Endothelial cell (in vitro differentiated cells): ENCODE data around the gene FBXO42. TPM values are rescaled to one million over a fixed set of nuclear protein-coding genes. Genes with fewer than 3 reads are reported as not detected.
A peak's percentile ranks its signal among the peaks of the same experiment; 100 is the strongest.

ENCODE experiments used
- DNase-seq: peaks from one replicate; pipeline ENCODE4 v3.0.0; 2021; ENCODE audit warnings: low spot score
- H3K27ac Mint-ChIP-seq: one replicate; pipeline ENCODE4 v1.8.0; 2021; ENCODE audit warnings: mixed read lengths, inconsistent platforms; ENCODE audit not compliant: unreplicated experiment
- H3K27me3 Mint-ChIP-seq: one replicate; pipeline ENCODE4 v1.8.0; 2021; ENCODE audit warnings: mild to moderate bottlenecking, moderate library complexity, mixed read lengths, inconsistent platforms; ENCODE audit not compliant: unreplicated experiment
- H3K36me3 Mint-ChIP-seq: one replicate; pipeline ENCODE4 v1.8.0; 2021; ENCODE audit warnings: mild to moderate bottlenecking, low read depth, mixed read lengths, inconsistent platforms; ENCODE audit not compliant: unreplicated experiment
- H3K4me1 Mint-ChIP-seq: one replicate; pipeline ENCODE4 v1.8.0; 2021; ENCODE audit warnings: mild to moderate bottlenecking, mixed read lengths, inconsistent platforms; ENCODE audit not compliant: unreplicated experiment
- H3K4me3 Mint-ChIP-seq: one replicate; pipeline ENCODE4 v1.8.0; 2021; ENCODE audit warnings: mild to moderate bottlenecking, mixed read lengths, inconsistent platforms; ENCODE audit not compliant: unreplicated experiment
- H3K9me3 Mint-ChIP-seq: one replicate; pipeline ENCODE4 v1.8.0; 2021; ENCODE audit warnings: mixed read lengths, inconsistent platforms; ENCODE audit not compliant: unreplicated experiment
- CTCF ChIP-seq: fragments of 200-600 bp; sonication (generic); IDR thresholded peaks from one replicate; pipeline ENCODE4 v1.5.0; 2021; ENCODE audit warnings: antibody characterized with exemption; ENCODE audit not compliant: unreplicated experiment
- total RNA-seq: library from RNA; stranded (reverse); fragmentation: NEBNext Ultra II Directional; extraction: Animal tissue kit (Norgen Biotek cat#: 25700); gene quantifications from one replicate; pipeline ENCODE4 v1.2.1, GENCODE V29; 2021; ENCODE audit not compliant: unreplicated experiment

Gene FBXO42
- total RNA-seq, 1 donor from 2014 or later = 17.2 TPM

GRCh38 chr1:16245476-16246196 lies 106.6 kb downstream of the FBXO42 start:
- DNase-seq = no peak
- peaks cover 7% of the 10 kb centered on the region for H3K36me3 Mint-ChIP-seq
- no peak overlapping the region for H3K4me3 Mint-ChIP-seq
- peak overlapping the region; percentile 61 for H3K27ac Mint-ChIP-seq
- H3K9me3 Mint-ChIP-seq = no peaks in the 10 kb centered on the region
- TF ChIP-seq CTCF = no peak
- H3K27me3 Mint-ChIP-seq = peaks cover 5% of the 10 kb centered on the region
- peaks cover 22% of the 10 kb centered on the region for H3K4me1 Mint-ChIP-seq

- H3K27ac Mint-ChIP-seq = no peak overlapping the region
- no peaks in the 10 kb centered on the region for H3K9me3 Mint-ChIP-seq
- H3K36me3 Mint-ChIP-seq = peaks cover 4% of the 10 kb centered on the region
Measured at GRCh38 chr1:16244650-16245285, 107.5 kb downstream of the FBXO42 start.

GRCh38 chr1:16243936-16244649 lies 108.2 kb downstream of the FBXO42 start:
- peaks cover 3% of the 10 kb centered on the region for H3K36me3 Mint-ChIP-seq
- H3K27ac Mint-ChIP-seq = peak overlapping the region; percentile 36
- no peaks in the 10 kb centered on the region for H3K9me3 Mint-ChIP-seq
- TF ChIP-seq CTCF = peak; percentile 87
- peaks cover 5% of the 10 kb centered on the region for H3K27me3 Mint-ChIP-seq
- H3K4me3 Mint-ChIP-seq = no peak overlapping the region
- H3K4me1 Mint-ChIP-seq = peaks cover 22% of the 10 kb centered on the region
- peak; percentile 80 for DNase-seq

More at GRCh38 chr1:16244650-16245285, 107.5 kb downstream of the FBXO42 start:
- H3K4me3 Mint-ChIP-seq = no peak overlapping the region
- TF ChIP-seq CTCF = peak; percentile 38
- peaks cover 5% of the 10 kb centered on the region for H3K27me3 Mint-ChIP-seq
- peaks cover 22% of the 10 kb centered on the region for H3K4me1 Mint-ChIP-seq
- DNase-seq = no peak

GRCh38 chr1:16243215-16243610 lies 109.1 kb downstream of the FBXO42 start:
- H3K4me1 Mint-ChIP-seq = peaks cover 19% of the 10 kb centered on the region
- no peak for TF ChIP-seq CTCF

More at GRCh38 chr1:16243215-16243610, 109.1 kb downstream of the FBXO42 start:
- DNase-seq = no peak
- H3K4me3 Mint-ChIP-seq = no peak overlapping the region
- H3K9me3 Mint-ChIP-seq = no peaks in the 10 kb centered on the region
- peaks cover 5% of the 10 kb centered on the region for H3K27me3 Mint-ChIP-seq
- peaks cover 3% of the 10 kb centered on the region for H3K36me3 Mint-ChIP-seq
- H3K27ac Mint-ChIP-seq = no peak overlapping the region
